ENCODE results near the gene CLEC4M. TPM values are rescaled to one million over a fixed set of nuclear protein-coding genes. Genes with fewer than 3 reads are reported as not detected.

The CLEC4M gene
- total RNA-seq, 1 experiment from 2014 or later = not detected

DNA sequence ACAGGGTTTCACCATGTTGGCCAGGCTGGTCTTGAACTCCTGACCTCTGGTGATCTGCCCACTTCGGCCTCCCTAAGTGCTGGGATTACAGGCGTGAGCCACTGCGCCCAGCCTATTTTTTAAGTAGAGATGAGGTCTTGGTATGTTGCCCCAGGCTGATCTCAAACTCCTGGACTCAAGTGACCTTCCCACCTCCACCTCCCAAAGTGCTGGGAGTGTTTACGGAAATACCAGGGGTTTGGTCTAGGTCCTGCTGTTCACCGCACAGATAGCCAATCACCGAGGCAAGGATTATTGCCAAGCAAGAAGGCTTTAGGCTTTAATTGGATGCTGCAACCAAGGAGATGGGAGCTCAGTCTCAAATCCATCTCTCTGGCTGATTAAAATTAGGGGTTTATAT, 42.7 kb upstream of the CLEC4M start:
- H3K4me1 ChIP-seq (ENCODE audit: insufficient read depth, low read length) = no peaks in the 10 kb centered on the region
- no peak overlapping the region for H3K4me2 ChIP-seq (ENCODE audit: insufficient read depth, insufficient read length, low read length)
- H3K14ac ChIP-seq (ENCODE audit: insufficient read depth, low read length) = no peak overlapping the region
- H3K18ac ChIP-seq (ENCODE audit: insufficient read length, low read depth, low read length) = no peak overlapping the region
- no peak overlapping the region for H2AFZ ChIP-seq (ENCODE audit: low read length)
- H3K9me3 ChIP-seq (ENCODE audit: control insufficient read depth, low read depth, low read length) = no peaks in the 10 kb centered on the region
- no peaks in the 10 kb centered on the region for H4K20me1 ChIP-seq (ENCODE audit: control insufficient read depth, insufficient read depth, insufficient read length)
- H3K36me3 Mint-ChIP-seq (ENCODE audit: insufficient read depth in 1 of 3, low read depth in 3 of 3) = no peaks in the 10 kb centered on the region
- no peak overlapping the region for H3K9ac ChIP-seq (ENCODE audit: extremely low read depth, insufficient read length, low read length)
- no peak overlapping the region for H2BK120ac ChIP-seq (ENCODE audit: low read depth, low read length, poor library complexity, severe bottlenecking)
- no peak overlapping the region for H3K23ac ChIP-seq (ENCODE audit: insufficient read length, low read depth, low read length)
- no peak overlapping the region for H3T11ph ChIP-seq (ENCODE audit: low read length)
- no peaks in the 10 kb centered on the region for H3K79me1 ChIP-seq (ENCODE audit: insufficient read depth, low read depth, low read length, poor library complexity, severe bottlenecking)
- no peak overlapping the region for H3K27ac Mint-ChIP-seq
- no peaks in the 10 kb centered on the region; a peak in 3 of 5 replicates for H3K9me3 Mint-ChIP-seq
- H2BK15ac ChIP-seq (ENCODE audit: low read depth, low read length) = no peak overlapping the region
- no peak overlapping the region for H2BK20ac ChIP-seq (ENCODE audit: low read depth, low read length, poor library complexity, severe bottlenecking)
- no peaks in the 10 kb centered on the region for H3K23me2 ChIP-seq (ENCODE audit: insufficient read length, low read depth, low read length, poor library complexity, severe bottlenecking)
- no CpG with 5 or more reads among the region's 6 CpGs for WGBS (ENCODE audit: extremely low coverage, insufficient read length, low lambda C conversion rate)
- H2BK12ac ChIP-seq (ENCODE audit: insufficient read length, low read depth, low read length) = no peak overlapping the region
- H3K56ac ChIP-seq (ENCODE audit: insufficient read length, low read depth, low read length) = no peak overlapping the region
- no peak overlapping the region for H4K5ac ChIP-seq (ENCODE audit: insufficient read length, low read depth, low read length)
- no peak for DNase-seq
- no peaks in the 10 kb centered on the region for H3K27me3 ChIP-seq (ENCODE audit: insufficient read depth, low read length)
- no peak overlapping the region for H2BK5ac ChIP-seq (ENCODE audit: insufficient read length, low read length)
- no peak overlapping the region for H4K91ac ChIP-seq (ENCODE audit: insufficient read length, low read depth, low read length)
- TF ChIP-seq, protein P1, sequence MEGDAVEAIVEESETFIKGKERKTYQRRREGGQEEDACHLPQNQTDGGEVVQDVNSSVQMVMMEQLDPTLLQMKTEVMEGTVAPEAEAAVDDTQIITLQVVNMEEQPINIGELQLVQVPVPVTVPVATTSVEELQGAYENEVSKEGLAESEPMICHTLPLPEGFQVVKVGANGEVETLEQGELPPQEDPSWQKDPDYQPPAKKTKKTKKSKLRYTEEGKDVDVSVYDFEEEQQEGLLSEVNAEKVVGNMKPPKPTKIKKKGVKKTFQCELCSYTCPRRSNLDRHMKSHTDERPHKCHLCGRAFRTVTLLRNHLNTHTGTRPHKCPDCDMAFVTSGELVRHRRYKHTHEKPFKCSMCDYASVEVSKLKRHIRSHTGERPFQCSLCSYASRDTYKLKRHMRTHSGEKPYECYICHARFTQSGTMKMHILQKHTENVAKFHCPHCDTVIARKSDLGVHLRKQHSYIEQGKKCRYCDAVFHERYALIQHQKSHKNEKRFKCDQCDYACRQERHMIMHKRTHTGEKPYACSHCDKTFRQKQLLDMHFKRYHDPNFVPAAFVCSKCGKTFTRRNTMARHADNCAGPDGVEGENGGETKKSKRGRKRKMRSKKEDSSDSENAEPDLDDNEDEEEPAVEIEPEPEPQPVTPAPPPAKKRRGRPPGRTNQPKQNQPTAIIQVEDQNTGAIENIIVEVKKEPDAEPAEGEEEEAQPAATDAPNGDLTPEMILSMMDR (conservative IDR thresholded peaks at IDR 0.05) = no peak
- no peak overlapping the region for H2AK5ac ChIP-seq (ENCODE audit: insufficient read length, low read length)
- no peaks in the 10 kb centered on the region for H3K79me2 ChIP-seq (ENCODE audit: insufficient read depth, low read length)
- H3K4me1 Mint-ChIP-seq = peaks cover 3 to 5% of the 10 kb centered on the region in 2 experiments; a peak in 1 of 4 replicates
- H3K4ac ChIP-seq (ENCODE audit: low read depth, low read length) = no peak overlapping the region
- H3K27ac ChIP-seq (ENCODE audit: insufficient read length, low read depth, low read length) = no peak overlapping the region
- H3K4me3 Mint-ChIP-seq = no peak overlapping the region
- H3K27me3 Mint-ChIP-seq (ENCODE audit: low read depth) = peaks cover 50% of the 10 kb centered on the region
- H4K8ac ChIP-seq (replicated peaks; ENCODE audit: insufficient read length, low read depth, low read length) = no peak overlapping the region

All from H9 (cell line).